AG09309 (cell line): Measurements from ENCODE around the gene DCUN1D3.

Experiments used
- DNase-seq: peaks from one replicate; pipeline ENCODE4 v3.0.0-alpha.2; 2010; ENCODE audit warnings: low read depth
- H3K4me3 ChIP-seq: 2 replicates; pipeline ENCODE4 v1.5.1; 2011; ENCODE audit warnings: mild to moderate bottlenecking, low read depth, low read length, moderate library complexity; ENCODE audit not compliant: control insufficient read depth
- TF ChIP-seq, protein P1 (sequence below): IDR thresholded peaks from 2 replicates; pipeline ENCODE4 v1.5.1; 2011; ENCODE audit warnings: mild to moderate bottlenecking, low read depth, low read length, inconsistent platforms; ENCODE audit not compliant: insufficient read depth, control insufficient read depth; ENCODE audit errors: missing control alignments

DCUN1D3 gene

DNA sequence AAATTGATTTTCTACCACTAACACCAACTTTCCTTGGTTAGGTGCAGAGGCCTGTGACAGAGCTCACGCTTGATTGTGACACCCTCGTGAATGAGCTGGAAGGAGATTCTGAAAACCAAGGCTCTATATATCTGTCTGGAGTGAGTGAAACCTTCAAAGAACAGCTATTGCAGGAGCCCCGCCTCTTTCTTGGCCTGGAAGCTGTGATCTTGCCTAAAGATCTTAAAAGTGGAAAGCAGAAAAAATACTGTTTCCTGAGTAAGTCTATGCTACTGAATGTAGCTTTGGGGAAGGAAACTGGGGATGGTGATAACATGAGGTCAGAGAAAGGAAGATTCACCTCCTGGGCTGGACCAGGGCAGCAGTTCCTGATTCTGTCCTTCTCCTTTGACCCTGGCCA, 55.6 kb downstream of the DCUN1D3 start:
- TF ChIP-seq, protein P1, sequence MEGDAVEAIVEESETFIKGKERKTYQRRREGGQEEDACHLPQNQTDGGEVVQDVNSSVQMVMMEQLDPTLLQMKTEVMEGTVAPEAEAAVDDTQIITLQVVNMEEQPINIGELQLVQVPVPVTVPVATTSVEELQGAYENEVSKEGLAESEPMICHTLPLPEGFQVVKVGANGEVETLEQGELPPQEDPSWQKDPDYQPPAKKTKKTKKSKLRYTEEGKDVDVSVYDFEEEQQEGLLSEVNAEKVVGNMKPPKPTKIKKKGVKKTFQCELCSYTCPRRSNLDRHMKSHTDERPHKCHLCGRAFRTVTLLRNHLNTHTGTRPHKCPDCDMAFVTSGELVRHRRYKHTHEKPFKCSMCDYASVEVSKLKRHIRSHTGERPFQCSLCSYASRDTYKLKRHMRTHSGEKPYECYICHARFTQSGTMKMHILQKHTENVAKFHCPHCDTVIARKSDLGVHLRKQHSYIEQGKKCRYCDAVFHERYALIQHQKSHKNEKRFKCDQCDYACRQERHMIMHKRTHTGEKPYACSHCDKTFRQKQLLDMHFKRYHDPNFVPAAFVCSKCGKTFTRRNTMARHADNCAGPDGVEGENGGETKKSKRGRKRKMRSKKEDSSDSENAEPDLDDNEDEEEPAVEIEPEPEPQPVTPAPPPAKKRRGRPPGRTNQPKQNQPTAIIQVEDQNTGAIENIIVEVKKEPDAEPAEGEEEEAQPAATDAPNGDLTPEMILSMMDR: no peak
- no peak for DNase-seq
- H3K4me3 ChIP-seq: no peak overlapping the region

DNA sequence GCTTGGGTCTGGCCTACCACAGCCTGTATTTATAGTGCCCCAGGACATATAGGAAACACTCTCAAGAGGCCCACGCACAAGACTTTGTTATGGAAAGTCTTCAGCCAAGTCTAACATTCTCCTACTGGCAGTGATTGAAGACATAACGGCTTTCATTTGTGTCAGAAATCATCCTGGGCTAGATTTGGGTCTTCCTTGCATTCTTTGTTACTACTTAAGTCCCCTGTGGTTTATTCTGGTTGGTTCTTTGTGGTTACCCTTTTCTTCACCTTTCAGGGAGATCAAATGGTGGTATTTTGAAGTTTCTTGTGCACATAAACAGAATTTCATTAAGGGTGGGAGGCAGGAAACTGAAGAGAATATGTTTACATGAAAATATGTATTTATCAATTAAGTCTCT, 56.1 kb downstream of the DCUN1D3 start:
- TF ChIP-seq, protein P1: no peak
- DNase-seq: no peak

DNA sequence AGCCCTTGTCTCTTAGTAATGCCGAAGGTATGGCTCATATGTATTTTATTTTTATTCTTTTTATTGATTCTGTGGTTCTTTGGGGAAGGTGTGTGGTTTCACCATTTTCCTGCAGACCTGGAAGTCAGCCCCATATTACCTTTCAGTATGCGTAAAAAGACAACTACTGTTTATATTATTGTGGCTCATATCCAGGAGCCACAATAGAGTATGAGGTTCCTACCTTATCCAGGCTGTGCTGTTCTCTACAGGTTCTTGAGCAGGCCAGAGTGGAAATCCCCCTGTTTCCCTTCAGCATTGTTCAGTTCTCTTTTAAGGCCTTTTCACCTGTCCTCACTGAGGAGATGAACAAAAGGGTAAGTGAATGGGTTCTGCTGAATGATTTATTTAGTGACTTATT, 60.7 kb downstream of the DCUN1D3 start:
- TF ChIP-seq, protein P1: no peak
- no peak overlapping the region for H3K4me3 ChIP-seq

More for the DNA sequence above, 56.1 kb downstream of the DCUN1D3 start:
- no peak overlapping the region for H3K4me3 ChIP-seq

DNA sequence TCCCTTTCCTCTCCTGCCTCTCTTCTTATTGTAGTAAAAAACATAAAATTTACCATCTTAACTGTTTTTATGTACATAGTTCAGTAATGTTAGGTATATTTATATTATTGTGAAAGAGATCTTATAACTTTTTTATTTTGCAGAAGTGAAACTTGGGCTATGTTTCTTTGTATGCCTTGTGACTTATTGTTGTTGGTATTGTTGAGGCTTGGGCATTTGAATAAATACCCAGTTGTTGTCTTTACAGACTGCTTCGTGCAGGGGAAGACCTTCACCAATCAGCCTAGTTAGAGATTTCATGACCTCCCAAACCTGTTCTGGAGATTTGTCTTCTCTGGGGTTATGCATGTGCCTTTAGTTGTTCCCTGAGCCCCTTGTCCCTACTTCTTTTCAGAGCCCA, 61.9 kb downstream of the DCUN1D3 start:
- TF ChIP-seq, protein P1: no peak
- no peak for DNase-seq
- no peak overlapping the region for H3K4me3 ChIP-seq

More for the DNA sequence above, 60.7 kb downstream of the DCUN1D3 start:
- no peak for DNase-seq

DNA sequence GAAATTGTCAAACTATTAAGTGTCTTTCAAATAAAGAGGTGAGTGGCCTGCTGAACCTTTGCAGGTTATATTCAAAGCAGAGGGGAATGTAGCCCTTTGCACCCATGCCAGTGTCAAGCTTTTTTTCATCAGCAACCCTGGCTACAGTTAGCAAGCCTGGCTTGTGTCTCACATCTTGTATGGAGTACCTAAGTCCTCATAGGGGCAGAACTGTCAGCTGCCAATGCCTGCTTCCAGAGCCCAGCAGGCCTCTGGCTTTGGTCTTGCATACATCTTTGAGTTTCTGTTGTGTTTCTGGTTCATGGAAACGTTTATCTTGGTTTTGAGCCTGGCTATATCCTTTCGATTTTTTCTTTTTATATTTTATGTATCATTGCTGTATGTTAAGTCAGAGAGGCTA, 67.1 kb downstream of the DCUN1D3 start:
- TF ChIP-seq, protein P1: no peak
- no peak overlapping the region for H3K4me3 ChIP-seq
- no peak for DNase-seq

DNA sequence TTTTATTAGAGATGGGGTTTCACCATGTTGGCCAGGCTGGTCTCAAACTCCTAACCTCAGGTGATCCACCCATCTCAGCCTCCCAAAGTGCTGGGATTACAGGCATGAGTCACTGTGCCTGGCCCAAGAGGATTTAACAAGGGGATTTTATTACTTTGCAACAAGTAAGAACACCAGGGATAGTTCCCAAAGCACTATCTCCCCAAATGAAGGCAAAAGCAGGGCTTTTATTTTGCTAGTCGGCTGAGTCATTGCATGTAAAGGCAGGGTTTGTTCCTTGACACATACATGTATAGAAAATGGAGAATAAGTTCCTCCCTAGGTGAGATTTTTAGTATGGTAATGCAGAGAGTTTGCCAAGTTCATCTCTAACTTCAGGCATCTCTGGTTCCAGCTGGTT, 69.8 kb downstream of the DCUN1D3 start:
- no peak overlapping the region for H3K4me3 ChIP-seq
- TF ChIP-seq, protein P1: no peak
- DNase-seq: peak; percentile 8

DNA sequence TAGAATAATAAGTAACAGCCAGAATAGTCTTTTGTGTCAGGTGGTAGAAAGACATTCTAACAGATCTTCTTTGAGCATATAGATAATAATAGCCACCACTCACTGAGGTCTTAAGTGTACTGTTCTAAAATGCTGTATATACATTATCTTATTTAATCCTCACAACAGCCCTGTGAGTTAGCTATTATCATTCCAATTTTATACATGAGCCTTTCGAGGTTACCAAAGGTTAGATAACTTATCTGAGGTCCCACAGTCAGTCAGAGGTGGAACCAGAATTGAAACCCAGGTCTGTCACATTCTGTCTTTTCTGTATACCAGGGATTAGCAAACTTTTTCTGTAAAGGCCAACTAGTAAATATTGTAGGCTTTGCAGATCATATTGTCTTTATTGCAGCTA, 70.6 kb downstream of the DCUN1D3 start:
- no peak for DNase-seq
- TF ChIP-seq, protein P1: no peak
- no peak overlapping the region for H3K4me3 ChIP-seq
